Fibroblast of skin of back (primary cell): Measurements from ENCODE around the gene CPS1.

ENCODE experiments used
- DNase-seq: peaks from one replicate; pipeline ENCODE4 v3.0.0-alpha.2; 2013

CPS1 gene

DNA sequence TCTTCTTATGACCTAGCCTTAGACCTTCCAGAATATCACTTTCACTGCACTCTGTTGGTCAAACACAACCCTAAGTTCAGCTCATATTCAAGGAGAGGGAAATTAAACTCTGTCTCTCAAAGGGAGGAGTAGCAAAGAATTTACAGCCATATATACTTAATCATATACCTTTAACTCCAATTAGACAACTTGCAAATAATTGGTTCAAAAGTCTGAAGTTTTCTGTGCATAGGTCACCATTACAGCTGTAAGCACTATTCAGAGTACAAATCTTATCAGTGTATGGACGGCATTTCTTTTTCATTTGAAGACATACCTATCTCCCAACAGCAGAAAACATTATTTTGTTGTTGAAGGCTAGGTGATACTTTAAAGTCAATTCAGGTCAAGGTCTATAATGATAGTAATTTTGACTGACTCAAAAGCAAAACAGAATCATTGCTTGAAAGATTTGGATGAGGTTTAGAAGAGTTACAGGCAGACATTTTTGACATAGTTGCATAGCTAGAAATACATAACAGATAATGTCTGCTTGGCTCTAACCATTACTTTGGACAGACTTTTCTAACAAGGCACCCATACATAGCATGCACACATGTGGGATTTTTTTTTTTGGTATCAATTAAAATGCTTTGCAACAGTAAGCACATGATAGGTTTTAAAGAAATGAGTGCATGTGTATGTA lies 131.5 kb downstream of the CPS1 start:
- DNase-seq = no peak

GRCh38 chr2:210707900-210708299 lies 151.5 kb downstream of the CPS1 start:
- no peak for DNase-seq

- DNase-seq = no peak
These were observed 156.7 kb downstream of the CPS1 start for GRCh38 chr2:210713122-210713521.

- no peak for DNase-seq
These were observed 159.2 kb downstream of the CPS1 start for GRCh38 chr2:210715560-210716082.

- DNase-seq = no peak
These were observed 162.1 kb downstream of the CPS1 start for GRCh38 chr2:210718503-210718902.

DNA sequence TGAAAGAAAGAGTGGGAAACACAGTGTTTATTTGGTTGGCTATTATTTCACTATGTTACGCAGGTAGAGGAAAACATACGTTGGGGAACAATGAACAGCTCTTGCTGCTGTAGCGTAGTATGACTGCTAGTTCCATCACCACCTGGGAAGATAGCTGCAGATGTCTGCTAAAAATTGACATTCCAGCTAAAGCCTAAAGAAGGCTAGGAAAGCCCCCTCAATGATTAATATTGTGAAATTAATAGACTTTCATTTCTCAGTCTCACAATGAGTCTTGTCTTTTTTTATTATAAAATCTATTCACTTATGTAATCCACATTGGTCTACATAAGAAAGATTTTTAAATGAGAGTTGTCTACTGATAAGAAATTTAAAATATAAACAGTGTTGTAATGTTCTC lies 165.7 kb downstream of the CPS1 start:
- DNase-seq = no peak

DNA sequence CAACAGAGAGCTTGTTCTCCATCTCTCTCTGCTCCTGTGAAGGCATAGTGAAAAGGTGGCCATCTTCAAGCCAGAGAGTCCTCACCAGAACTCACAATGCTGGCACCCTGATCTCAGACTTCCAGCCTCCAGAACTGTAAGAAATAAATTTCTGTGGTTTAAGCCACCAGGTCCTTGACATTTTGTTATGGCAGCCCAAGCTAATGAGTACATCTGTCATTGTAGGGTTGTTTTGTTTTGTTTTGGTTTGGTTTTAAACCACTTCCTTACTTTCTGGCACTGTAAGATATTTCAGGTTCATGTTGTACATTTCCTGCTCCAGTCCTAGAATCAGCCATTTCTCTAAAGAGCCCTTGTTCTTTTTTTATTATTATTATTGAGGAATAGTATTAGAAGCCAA lies 171.2 kb downstream of the CPS1 start:
- no peak for DNase-seq
